Mucosa of descending colon (tissue), 3 donors: ENCODE results near the gene RPS16. TPM values are rescaled to one million over a fixed set of nuclear protein-coding genes. Genes with fewer than 3 reads are reported as not detected.

ENCODE experiments used
- ATAC-seq: fragments of 200-7000 bp; cut with Tn5 transposase; one replicate; pipeline ENCODE4 v1.9.1; 2020; ENCODE audit warnings: mild to moderate bottlenecking, moderate library complexity
- DNase-seq, 3 donors: peaks; one replicate each; pipeline ENCODE4 v3.0.0-alpha.2; 2020
- H3K36me3 ChIP-seq: fragments of 200-600 bp; one replicate; pipeline ENCODE4 v1.8.0; 2021; ENCODE audit warnings: low read depth, mild to moderate bottlenecking
- H3K4me1 ChIP-seq: fragments of 200-600 bp; one replicate; pipeline ENCODE4 v1.8.0; 2021; ENCODE audit warnings: low read depth, mild to moderate bottlenecking
- H3K4me3 ChIP-seq: fragments of 200-600 bp; one replicate; pipeline ENCODE4 v1.8.0; 2021; ENCODE audit warnings: mild to moderate bottlenecking
- H3K9me3 ChIP-seq: fragments of 200-600 bp; one replicate; pipeline ENCODE4 v1.8.0; 2021; ENCODE audit warnings: mild to moderate bottlenecking
- intact Hi-C, 2 donors: fragments of 100-400 bp; cut with DNase I in 1 of 2; cut with micrococcal nuclease in 1 of 2; formaldehyde crosslinking; loops; one replicate each; pipeline versions ENCODE4 v1.11.0 to v1.11.1; 2022; cut with DNase I, micrococcal nuclease
- total RNA-seq, 3 donors: library from RNA; stranded (reverse); fragmentation: NEBNext Ultra II Directional in 2 of 3; extraction: Animal tissue kit (Norgen Biotek cat#: 25700) in 2 of 3; gene quantifications; one replicate each; pipeline versions ENCODE4 v1.2.1 to v1.2.4, GENCODE V29; 2021 to 2023
- TF ChIP-seq, protein P1 (sequence below): fragments of 200-600 bp; IDR thresholded peaks from one replicate; pipeline ENCODE4 v1.8.0; 2022; ENCODE audit warnings: antibody characterized with exemption, mild to moderate bottlenecking
- donor health status: DM: no; HTN: no; CAD: no; lungs with moderate emphysema.
- donor health status: DM: no; HTN: no; CAD: no.
- donor health status: DM: no; HTN: yes; CAD: no.

RPS16 gene
- total RNA-seq, 3 donors from 2014 or later = 1,270 to 1,804 (median 1,507) TPM

DNA sequence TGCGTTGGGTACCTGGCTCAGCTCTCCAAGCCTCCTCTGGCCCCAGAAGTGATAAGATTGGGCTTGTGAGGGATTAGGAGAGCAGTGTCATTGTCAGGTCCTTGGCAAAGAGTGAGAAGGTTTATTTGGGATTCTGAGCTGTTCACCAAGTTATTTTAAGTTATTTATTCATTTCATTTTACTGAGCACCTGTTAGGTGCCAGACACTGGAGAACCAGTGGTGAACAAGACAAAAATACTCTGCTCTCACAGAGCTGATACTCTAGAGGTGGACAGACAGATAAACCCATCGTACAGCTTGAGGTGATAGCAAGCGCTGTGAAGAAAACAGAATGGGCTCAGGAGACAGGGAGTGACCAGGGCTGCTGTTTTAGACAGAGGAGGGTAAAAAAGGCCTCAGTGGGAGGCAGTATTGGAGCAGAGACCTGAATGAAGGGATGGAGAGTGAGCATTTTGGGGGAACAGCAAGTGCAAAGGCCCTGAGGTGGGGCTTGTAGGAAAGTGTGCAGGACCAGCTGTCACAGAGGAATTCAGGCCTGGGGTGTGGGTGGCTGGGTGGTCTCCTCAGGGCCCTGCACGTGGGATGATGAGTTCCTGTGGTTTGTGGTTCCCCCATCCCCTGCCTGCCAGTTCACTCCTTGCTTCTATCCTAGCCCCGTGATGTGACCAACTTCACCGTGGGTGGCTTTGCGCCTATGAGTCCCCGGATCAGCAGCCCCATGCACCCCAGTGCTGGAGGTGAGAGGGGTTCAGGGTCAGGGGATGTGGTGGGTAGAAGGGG is 36.2 kb upstream of the RPS16 start:
- TF ChIP-seq, protein P1, sequence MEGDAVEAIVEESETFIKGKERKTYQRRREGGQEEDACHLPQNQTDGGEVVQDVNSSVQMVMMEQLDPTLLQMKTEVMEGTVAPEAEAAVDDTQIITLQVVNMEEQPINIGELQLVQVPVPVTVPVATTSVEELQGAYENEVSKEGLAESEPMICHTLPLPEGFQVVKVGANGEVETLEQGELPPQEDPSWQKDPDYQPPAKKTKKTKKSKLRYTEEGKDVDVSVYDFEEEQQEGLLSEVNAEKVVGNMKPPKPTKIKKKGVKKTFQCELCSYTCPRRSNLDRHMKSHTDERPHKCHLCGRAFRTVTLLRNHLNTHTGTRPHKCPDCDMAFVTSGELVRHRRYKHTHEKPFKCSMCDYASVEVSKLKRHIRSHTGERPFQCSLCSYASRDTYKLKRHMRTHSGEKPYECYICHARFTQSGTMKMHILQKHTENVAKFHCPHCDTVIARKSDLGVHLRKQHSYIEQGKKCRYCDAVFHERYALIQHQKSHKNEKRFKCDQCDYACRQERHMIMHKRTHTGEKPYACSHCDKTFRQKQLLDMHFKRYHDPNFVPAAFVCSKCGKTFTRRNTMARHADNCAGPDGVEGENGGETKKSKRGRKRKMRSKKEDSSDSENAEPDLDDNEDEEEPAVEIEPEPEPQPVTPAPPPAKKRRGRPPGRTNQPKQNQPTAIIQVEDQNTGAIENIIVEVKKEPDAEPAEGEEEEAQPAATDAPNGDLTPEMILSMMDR = no peak
- Histone ChIP-seq H3K36me3 (peaks cover 14% of the 10 kb centered on the region), H3K4me3 (no peak overlapping the region), H3K4me1 (no peaks in the 10 kb centered on the region), H3K9me3 (no peaks in the 10 kb centered on the region)
- DNase-seq (no peak), ATAC-seq (no peak)
- intact Hi-C loops = no loop called here

DNA sequence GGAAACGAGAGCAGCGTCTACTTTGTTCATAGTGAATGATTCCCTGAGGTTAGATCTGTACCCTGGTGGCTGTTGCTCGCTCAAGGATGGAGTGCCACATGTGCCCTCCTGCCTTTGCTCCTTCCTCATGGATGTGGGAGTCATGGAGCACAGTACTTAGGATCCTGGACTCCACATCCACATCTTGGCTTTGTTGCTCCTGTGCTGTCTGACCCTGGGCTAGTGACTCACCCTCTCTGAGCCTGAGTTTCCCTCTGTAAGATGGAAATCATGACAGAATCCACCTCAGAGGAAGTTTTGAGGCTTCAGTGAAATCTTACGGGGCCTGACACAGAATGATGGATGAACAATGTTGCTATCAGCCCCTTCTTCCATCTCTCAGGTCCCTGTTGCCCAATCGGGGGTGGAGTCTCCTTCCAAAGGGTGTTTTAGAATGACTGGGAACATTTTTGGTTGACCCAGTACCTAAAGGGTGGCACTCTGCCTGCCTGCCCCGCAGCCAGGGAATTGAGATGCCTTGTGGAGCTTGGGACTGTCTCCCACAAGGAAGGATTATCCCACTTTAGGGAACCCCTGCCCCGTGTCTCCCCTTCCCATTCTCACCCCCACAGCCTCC is 35.1 kb upstream of the RPS16 start:
- TF ChIP-seq, protein P1 = no peak
- ATAC-seq (no peak), DNase-seq (no peak)
- no peaks in the 10 kb centered on the region for H3K9me3 ChIP-seq
- H3K4me1 ChIP-seq = no peaks in the 10 kb centered on the region
- peaks cover 21% of the 10 kb centered on the region for H3K36me3 ChIP-seq
- no peak overlapping the region for H3K4me3 ChIP-seq
- intact Hi-C loops = no loop called here

DNA sequence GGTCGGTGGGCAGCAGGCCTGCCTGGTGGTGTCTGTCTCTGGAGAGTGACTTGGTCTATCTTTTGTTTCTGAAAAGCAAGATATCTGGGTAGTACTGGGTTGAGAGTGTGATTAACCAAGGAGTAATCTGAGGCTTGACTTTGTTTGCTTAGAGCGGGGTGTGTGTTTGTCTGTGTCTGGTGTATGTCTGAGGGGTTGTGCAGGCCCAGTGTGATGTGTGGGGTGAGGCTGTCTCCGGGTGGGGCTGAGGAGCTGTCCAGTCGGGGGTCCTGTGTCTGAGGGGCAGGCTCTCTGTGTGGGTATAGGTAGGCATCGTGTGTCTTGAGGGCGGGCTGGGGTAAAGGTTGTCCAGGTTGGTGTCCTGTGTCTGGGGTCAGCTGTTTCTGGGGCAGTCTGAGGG is 33.8 kb upstream of the RPS16 start:
- Histone ChIP-seq H3K36me3 (peaks cover 21% of the 10 kb centered on the region), H3K4me1 (no peaks in the 10 kb centered on the region), H3K4me3 (no peak overlapping the region), H3K9me3 (no peaks in the 10 kb centered on the region)
- TF ChIP-seq, protein P1 = no peak
- DNase-seq (no peak), ATAC-seq (no peak)
- intact Hi-C loops = no loop called here

DNA sequence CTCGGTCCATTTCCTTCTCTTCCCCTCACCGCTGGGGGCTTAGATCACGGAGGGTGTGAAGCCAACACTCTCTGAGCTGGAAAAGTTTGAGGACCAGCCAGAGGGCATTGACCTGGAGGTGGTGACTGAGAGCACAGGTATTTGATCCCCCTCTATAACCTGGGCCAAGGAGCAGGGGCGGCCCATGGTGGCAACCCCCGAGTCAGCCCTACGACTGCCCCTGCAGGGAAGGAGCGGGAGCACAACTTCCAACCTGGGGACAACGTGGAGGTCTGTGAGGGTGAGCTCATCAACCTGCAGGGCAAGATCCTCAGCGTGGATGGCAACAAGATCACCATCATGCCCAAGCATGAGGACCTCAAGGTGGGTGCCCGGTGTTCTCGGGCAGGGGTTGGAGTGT is 33.3 kb upstream of the RPS16 start:
- ATAC-seq = no peak
- DNase-seq = no peak
- H3K9me3 ChIP-seq = no peaks in the 10 kb centered on the region
- intact Hi-C loops = no loop called here
- H3K4me3 ChIP-seq = no peak overlapping the region
- peaks cover 21% of the 10 kb centered on the region for H3K36me3 ChIP-seq
- no peaks in the 10 kb centered on the region for H3K4me1 ChIP-seq
- TF ChIP-seq, protein P1 = no peak

DNA sequence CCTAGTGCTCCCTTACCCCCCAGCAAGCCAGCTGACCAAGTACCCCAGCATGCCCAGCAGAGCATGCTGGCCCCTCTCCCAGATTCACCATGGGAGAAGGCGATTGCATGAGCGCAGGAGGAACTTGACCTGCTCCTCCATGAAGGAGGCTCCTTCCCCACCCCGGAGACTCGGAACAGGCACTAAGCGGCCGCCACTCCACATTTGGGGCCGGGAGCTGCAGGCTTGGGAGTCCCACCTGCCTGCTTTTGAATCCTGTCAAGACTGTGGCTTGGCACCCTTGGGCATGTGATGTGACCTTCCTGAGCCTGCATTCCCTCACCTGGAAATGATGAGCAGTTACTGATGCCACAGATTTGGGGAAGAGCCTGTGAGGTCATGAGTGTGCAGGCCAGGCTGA is 32.2 kb upstream of the RPS16 start:
- ATAC-seq (no peak), DNase-seq (no peak)
- Histone ChIP-seq H3K36me3 (peaks cover 21% of the 10 kb centered on the region), H3K4me3 (no peak overlapping the region), H3K4me1 (no peaks in the 10 kb centered on the region), H3K9me3 (no peaks in the 10 kb centered on the region)
- TF ChIP-seq, protein P1 = no peak
- intact Hi-C loops = no loop called here
